Retinal pigment epithelial cell (primary cell): ENCODE measurements around the gene OTC.
A peak's percentile ranks its signal among the peaks of the same experiment; 100 is the strongest.

Experiments used
- DNase-seq: peaks from one replicate; pipeline ENCODE4 v3.0.0-alpha.2; 2010; ENCODE audit warnings: low read depth
- H3K4me3 ChIP-seq: 2 replicates; pipeline ENCODE4 v1.5.1; 2011; ENCODE audit warnings: mild to moderate bottlenecking, low read length, control low read depth, moderate library complexity
- CTCF ChIP-seq: conservative IDR thresholded peaks from 2 replicates; pipeline ENCODE4 v1.5.1; 2011; ENCODE audit warnings: low read depth, low read length, control low read depth, inconsistent platforms

OTC gene

DNA sequence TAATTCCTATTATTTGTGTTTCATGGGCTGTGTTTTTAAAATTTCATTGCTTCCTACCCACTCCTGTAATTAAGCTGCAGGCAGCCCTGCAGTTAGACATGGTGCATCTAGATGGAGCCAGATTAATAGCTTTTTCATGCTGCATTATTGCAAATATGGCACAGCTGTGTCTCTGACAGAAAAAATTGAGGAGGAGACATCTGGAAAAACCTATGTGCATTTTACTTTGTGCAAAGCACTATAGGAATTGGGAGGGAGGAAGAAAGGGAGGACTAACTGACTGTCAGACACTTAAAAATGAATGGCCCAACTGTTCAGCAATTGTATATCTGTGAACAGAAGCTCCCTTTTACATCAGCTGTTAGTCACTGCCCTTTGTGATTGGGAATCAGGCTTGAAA is 17.0 kb upstream of the OTC start:
- no peak overlapping the region for H3K4me3 ChIP-seq
- peak; percentile 35 for TF ChIP-seq CTCF
- DNase-seq, result no peak

DNA sequence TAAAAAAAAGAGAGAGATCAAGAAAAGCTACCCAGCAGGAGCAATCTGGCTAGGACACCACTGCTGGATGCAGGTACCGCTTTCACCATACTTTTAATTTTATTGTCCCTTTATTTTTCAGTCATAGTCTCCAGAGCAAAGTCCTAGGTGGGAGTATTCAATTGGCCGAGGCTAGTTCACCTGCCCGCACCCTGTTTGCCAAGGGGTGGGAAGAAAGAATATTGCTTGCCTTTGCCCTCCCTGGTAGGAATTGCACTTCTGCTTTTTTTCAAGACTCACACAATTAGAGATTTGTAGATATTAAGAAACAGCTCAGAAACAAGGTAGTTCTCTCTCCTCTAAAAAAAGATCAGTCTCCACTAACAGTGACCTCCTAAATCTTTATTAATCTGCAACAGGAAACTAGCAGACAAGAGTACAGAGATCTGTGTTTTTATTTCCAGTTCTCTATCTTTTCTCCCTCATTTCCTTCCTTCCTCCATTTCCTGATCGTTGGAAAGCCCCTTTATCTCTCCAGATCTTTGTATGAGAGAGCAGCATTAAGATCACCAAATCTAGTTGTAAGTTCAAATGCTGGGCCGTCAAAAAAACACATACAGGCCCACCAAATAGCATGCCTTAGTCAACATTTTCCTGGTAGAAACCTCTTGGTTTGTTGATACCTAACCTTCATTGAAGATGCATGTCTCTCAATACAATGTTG is 15.7 kb upstream of the OTC start:
- H3K4me3 ChIP-seq, result no peak overlapping the region
- no peak for TF ChIP-seq CTCF
- DNase-seq, result no peak

- no peak for DNase-seq
- TF ChIP-seq CTCF, result no peak
- no peak overlapping the region for H3K4me3 ChIP-seq
Observed at GRCh38 chrX:38341442-38341841, 11.0 kb upstream of the OTC start.

- no peak overlapping the region for H3K4me3 ChIP-seq
- DNase-seq, result no peak
Observed at GRCh38 chrX:38342853-38343778, 9.3 kb upstream of the OTC start.

DNA sequence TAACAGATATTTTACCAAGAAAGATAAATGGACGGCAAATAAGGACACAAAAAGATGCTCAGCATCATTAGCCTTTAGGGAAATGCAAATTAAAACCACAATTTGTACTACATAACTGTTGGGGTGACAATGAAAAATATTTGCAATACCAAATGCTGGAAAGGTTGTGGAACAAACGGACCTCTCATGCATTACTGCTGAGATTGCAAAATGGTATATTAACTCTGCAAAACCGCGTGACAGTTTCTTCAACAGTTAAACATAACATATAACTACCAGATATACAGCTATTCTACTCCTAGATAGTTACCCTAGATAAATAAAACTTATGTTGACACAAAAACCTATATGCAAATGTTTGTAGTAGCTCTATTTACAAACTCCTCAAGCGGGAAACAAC is 6.3 kb upstream of the OTC start:
- no peak for DNase-seq
- H3K4me3 ChIP-seq, result no peak overlapping the region
- TF ChIP-seq CTCF, result no peak

More at GRCh38 chrX:38342853-38343778, 9.3 kb upstream of the OTC start:
- no peak for TF ChIP-seq CTCF

DNA sequence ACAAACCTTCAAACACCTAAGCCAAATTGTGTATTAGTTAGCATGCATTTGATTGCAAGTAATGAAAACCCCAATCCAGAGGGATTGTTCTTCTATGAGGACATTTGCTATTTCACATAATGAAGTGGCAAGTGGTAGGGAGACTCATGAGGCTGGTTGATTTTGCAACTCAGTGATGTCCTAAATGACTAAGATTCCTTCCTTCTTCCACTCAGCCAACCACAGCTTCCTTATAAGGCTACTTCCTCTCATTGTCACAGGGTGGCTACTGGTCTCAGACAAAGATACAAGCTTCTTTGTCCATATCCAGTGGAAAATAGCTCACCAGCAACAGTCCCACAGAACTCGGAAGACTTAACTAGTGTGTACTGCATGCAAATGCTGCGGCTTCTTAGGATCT is 5.3 kb upstream of the OTC start:
- no peak for TF ChIP-seq CTCF
- H3K4me3 ChIP-seq, result no peak overlapping the region
- DNase-seq, result no peak
